DOHH2 (cell line): Measurements from ENCODE around the gene SERAC1.

Source experiments
- H3F3A ChIP-seq: fragments of 200-600 bp; sonication (generic), shearing (Covaris generic); 2 replicates; pipeline ENCODE4 v1.6.0; 2016; ENCODE audit warnings: antibody characterized with exemption, mild to moderate bottlenecking; ENCODE audit not compliant: control insufficient read depth, insufficient read depth
- H3K27ac ChIP-seq: fragments of 200-600 bp; sonication (generic); 2 replicates; pipeline ENCODE4 v1.5.1; 2014; ENCODE audit warnings: low read depth, mild to moderate bottlenecking, low read length, moderate library complexity
- H3K27me3 ChIP-seq: fragments of 200-600 bp; sonication (generic); 2 replicates; pipeline ENCODE4 v1.6.1; 2014; ENCODE audit warnings: mild to moderate bottlenecking, low read length, mixed read lengths; ENCODE audit not compliant: control insufficient read depth
- H3K36me3 ChIP-seq: fragments of 200-600 bp; sonication (generic); 2 replicates; pipeline ENCODE4 v1.6.1; 2014; ENCODE audit warnings: mild to moderate bottlenecking, low read length, moderate library complexity, mixed read lengths; ENCODE audit not compliant: control insufficient read depth
- H3K4me1 ChIP-seq: fragments of 200-600 bp; sonication (generic); 2 replicates; pipeline ENCODE4 v1.6.1; 2014; ENCODE audit warnings: mild to moderate bottlenecking, low read length, mixed read lengths; ENCODE audit not compliant: control insufficient read depth
- H3K4me2 ChIP-seq: fragments of 200-600 bp; sonication (generic); 2 replicates; pipeline ENCODE4 v1.6.0; 2014; ENCODE audit warnings: mild to moderate bottlenecking, low read length, moderate library complexity
- H3K4me3 ChIP-seq: fragments of 200-600 bp; sonication (generic); 2 replicates; pipeline ENCODE4 v1.5.1; 2014; ENCODE audit warnings: mild to moderate bottlenecking, low read length, mixed read lengths
- H3K79me2 ChIP-seq: fragments of 200-600 bp; sonication (generic); 2 replicates; pipeline ENCODE4 v1.6.1; 2014; ENCODE audit warnings: mild to moderate bottlenecking, low read length, mixed read lengths; ENCODE audit not compliant: control insufficient read depth
- H3K9me2 ChIP-seq: fragments of 200-600 bp; sonication (generic); replicated peaks from 2 replicates; pipeline ENCODE4 v1.6.1; 2014; ENCODE audit warnings: mild to moderate bottlenecking, low read length, mixed read lengths; ENCODE audit not compliant: control insufficient read depth
- H3K9me3 ChIP-seq: fragments of 200-600 bp; sonication (generic); 2 replicates; pipeline ENCODE4 v1.6.1; 2014; ENCODE audit warnings: antibody characterized with exemption, low read length, mixed read lengths; ENCODE audit not compliant: control insufficient read depth, insufficient read depth
- H4K20me1 ChIP-seq: fragments of 200-600 bp; sonication (generic); 2 replicates; pipeline ENCODE4 v1.6.0; 2014; ENCODE audit warnings: low read depth, mild to moderate bottlenecking, antibody characterized with exemption, low read length, moderate library complexity; ENCODE audit not compliant: control insufficient read depth, insufficient read depth
- EZH2phosphoT487 ChIP-seq: fragments of 200-600 bp; sonication (generic); IDR thresholded peaks from 2 replicates; pipeline ENCODE4 v1.6.1; 2017; ENCODE audit warnings: borderline replicate concordance, mild to moderate bottlenecking, antibody characterized with exemption, low read length, moderate library complexity, mixed read lengths
- TF ChIP-seq, protein P1 (sequence below): fragments of 200-600 bp; sonication (generic); IDR thresholded peaks from one replicate; pipeline ENCODE4 v1.5.1; 2014; ENCODE audit warnings: antibody characterized with exemption, mild to moderate bottlenecking, low read depth, low read length; ENCODE audit not compliant: poor library complexity, severe bottlenecking

The SERAC1 gene

DNA sequence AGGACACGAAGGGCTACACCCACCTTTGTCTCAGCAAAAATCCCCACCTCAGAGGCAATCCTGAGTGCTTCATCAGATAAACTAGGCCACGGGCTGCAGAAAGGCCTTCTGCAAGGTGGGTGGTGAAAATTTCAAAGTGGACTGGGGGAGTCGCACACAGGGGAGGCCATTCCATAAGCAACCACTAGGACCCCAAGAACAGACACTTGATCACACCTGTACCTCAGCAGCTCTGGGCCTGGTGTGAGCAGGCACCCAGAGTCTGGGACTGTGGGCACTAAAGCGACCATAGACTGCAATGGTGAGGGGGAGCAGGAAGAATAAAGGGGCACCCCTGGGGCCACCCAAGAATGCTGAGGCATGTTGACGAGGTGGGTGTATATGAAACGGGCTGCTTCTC lies 52.6 kb downstream of the SERAC1 start:
- Histone ChIP-seq H3K4me2 (no peak overlapping the region), H4K20me1 (no peaks in the 10 kb centered on the region), H3K79me2 (no peaks in the 10 kb centered on the region), H3K9me2 (no peaks in the 10 kb centered on the region), H3F3A (no peaks in the 10 kb centered on the region), H3K9me3 (no peaks in the 10 kb centered on the region), H3K27me3 (no peaks in the 10 kb centered on the region), H3K4me3 (no peak overlapping the region), H3K36me3 (no peaks in the 10 kb centered on the region), H3K4me1 (no peaks in the 10 kb centered on the region), H3K27ac (no peak overlapping the region)
- TF ChIP-seq, protein P1, sequence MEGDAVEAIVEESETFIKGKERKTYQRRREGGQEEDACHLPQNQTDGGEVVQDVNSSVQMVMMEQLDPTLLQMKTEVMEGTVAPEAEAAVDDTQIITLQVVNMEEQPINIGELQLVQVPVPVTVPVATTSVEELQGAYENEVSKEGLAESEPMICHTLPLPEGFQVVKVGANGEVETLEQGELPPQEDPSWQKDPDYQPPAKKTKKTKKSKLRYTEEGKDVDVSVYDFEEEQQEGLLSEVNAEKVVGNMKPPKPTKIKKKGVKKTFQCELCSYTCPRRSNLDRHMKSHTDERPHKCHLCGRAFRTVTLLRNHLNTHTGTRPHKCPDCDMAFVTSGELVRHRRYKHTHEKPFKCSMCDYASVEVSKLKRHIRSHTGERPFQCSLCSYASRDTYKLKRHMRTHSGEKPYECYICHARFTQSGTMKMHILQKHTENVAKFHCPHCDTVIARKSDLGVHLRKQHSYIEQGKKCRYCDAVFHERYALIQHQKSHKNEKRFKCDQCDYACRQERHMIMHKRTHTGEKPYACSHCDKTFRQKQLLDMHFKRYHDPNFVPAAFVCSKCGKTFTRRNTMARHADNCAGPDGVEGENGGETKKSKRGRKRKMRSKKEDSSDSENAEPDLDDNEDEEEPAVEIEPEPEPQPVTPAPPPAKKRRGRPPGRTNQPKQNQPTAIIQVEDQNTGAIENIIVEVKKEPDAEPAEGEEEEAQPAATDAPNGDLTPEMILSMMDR: no peak
- no peak for TF ChIP-seq EZH2phosphoT487

DNA sequence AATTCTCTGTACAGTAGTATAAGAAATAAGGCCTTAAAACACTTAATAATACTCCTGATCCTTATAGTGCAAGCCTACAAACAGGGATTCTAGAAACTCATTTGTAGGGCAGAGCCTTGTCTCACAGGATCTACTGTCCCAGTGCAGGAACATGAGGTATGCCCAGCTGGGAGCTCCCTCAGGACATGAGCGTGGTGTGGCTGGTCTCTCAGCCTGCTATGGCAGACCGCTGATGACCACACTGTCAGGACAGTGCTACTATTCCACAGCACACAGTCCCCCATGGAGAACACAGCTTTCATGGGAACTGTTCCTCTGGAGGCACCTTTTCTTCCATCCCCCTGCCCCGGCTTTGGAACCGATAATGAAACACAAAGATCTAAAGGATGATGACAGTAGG lies 53.0 kb downstream of the SERAC1 start:
- TF ChIP-seq EZH2phosphoT487: no peak
- TF ChIP-seq, protein P1: no peak
- no peaks in the 10 kb centered on the region for H3F3A ChIP-seq
- H4K20me1 ChIP-seq: no peaks in the 10 kb centered on the region
- no peak overlapping the region for H3K4me3 ChIP-seq
- no peak overlapping the region for H3K27ac ChIP-seq
- H3K36me3 ChIP-seq: no peaks in the 10 kb centered on the region
- H3K27me3 ChIP-seq: no peaks in the 10 kb centered on the region
- H3K4me1 ChIP-seq: no peaks in the 10 kb centered on the region
- H3K9me2 ChIP-seq: no peaks in the 10 kb centered on the region
- no peaks in the 10 kb centered on the region for H3K79me2 ChIP-seq
- H3K9me3 ChIP-seq: no peaks in the 10 kb centered on the region
- H3K4me2 ChIP-seq: no peak overlapping the region

DNA sequence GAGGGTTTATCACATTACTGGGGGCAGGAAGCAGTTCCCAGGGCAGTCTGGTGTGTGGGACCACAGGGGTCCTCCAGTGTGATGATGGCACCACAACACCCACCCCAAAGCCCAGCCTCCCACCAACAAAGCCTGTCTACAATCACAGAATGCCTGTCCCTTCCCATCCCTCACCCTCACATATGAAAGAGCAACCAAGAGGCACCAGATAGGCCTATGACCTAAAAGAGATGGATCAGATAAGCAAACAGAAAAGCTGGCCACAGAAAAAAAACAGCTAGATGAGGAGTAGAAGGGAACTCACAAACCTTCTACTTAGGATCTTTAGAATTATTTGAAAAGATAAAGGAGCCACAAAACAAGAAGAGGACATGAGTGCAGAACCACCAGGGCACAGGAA lies 54.3 kb downstream of the SERAC1 start:
- H3K79me2 ChIP-seq: no peaks in the 10 kb centered on the region
- no peaks in the 10 kb centered on the region for H3K9me3 ChIP-seq
- no peaks in the 10 kb centered on the region for H3K9me2 ChIP-seq
- no peaks in the 10 kb centered on the region for H3K4me1 ChIP-seq
- no peaks in the 10 kb centered on the region for H3F3A ChIP-seq
- no peak for TF ChIP-seq EZH2phosphoT487
- TF ChIP-seq, protein P1: no peak
- no peaks in the 10 kb centered on the region for H3K27me3 ChIP-seq
- H3K36me3 ChIP-seq: no peaks in the 10 kb centered on the region
- no peak overlapping the region for H3K4me2 ChIP-seq
- no peaks in the 10 kb centered on the region for H4K20me1 ChIP-seq
- H3K4me3 ChIP-seq: no peak overlapping the region
- no peak overlapping the region for H3K27ac ChIP-seq

DNA sequence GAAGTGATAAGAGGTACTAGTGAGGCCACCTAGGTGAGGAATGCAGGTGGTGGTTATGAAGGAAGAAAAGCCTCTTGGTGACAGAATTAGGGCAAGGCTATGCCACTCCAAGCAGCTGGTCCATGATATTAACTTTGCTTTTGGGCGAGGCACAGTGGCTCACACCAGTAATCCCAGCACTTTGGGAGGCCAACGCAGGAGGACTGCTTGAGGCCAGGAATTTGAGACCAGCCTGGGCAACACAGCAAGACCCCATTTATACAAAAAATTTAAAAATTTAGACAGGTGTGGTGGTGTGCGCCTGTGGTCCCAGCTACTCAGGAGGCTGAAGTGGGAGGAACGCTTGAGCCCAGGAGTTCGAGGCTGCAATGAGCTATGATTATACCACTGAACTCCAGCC lies 56.1 kb downstream of the SERAC1 start:
- Histone ChIP-seq H3K27ac (no peak overlapping the region), H3K9me3 (no peaks in the 10 kb centered on the region), H3K36me3 (no peaks in the 10 kb centered on the region), H3F3A (no peaks in the 10 kb centered on the region), H4K20me1 (no peaks in the 10 kb centered on the region), H3K27me3 (no peaks in the 10 kb centered on the region), H3K4me2 (no peak overlapping the region), H3K4me3 (no peak overlapping the region), H3K4me1 (no peaks in the 10 kb centered on the region), H3K79me2 (no peaks in the 10 kb centered on the region), H3K9me2 (no peaks in the 10 kb centered on the region)
- TF ChIP-seq EZH2phosphoT487: no peak
- TF ChIP-seq, protein P1: no peak
